T47D (cell line): ENCODE results near the gene CASP7.
A peak's percentile ranks its signal among the peaks of the same experiment; 100 is the strongest.

Source experiments
- DNase-seq, 2 experiments: peaks; one replicate each; pipeline versions ENCODE4 v3.0.0 to v3.0.0-alpha.2; 2011 to 2012; ENCODE audit warnings: low read depth in 1 of 2, low spot score in 1 of 2
- JUND ChIP-seq: IDR thresholded peaks from 2 replicates; pipeline ENCODE4 v1.6.1; 2012; ENCODE audit warnings: low read depth
- in situ Hi-C: cut with HindIII; loops from 2 replicates; pipeline ENCODE4 v1.10.0; 2016; ENCODE audit warnings: low sequenced_read_pairs, low pct_unique_long_range_greater_than_20kb

Gene CASP7

DNA sequence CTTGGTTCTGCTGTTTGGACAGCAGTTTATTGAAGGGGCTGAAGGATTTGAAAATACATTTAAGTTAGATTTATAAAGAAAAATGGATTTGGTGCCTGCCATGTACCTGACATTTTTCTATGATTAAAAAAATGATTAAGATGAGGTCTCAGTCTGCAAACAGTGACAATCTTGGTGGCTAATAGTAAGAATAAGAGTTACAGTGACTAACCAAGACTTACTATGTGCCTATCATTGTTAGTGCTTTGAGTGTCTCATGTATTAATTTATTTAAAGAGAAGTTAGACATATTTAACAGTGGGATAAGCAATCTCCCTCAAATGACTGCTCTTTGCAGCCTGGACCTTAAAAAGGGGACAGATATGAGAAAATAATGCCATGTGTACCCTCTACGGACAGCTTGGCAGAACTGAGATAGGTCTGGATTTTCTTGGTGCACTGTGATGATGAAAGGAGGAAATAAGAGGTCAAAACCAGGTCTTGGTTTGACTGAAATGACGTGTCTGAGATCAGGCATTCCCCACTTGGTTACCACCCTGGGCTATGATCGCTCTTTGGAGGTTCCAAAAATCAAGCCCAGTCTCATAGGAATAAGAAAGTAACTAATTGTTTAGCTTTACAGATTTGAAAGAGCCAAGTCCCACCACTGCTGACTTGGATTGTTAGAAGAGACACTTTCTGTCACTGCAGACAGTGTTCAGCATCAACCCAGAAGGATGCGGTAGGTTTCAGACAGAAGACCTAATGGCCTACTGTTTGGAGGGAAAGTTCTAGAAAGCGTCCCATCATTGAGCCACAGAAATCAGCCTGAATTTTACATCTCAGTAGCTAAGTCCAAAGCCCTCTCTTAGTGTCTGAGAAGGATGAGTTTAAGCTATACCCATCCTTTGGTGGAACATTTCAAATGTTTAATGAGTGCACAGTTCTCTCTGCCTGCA, 2.1 kb downstream of the CASP7 start:
- no peak for TF ChIP-seq JUND
- DNase-seq = no peak
- in situ Hi-C loops = no loop called here

DNA sequence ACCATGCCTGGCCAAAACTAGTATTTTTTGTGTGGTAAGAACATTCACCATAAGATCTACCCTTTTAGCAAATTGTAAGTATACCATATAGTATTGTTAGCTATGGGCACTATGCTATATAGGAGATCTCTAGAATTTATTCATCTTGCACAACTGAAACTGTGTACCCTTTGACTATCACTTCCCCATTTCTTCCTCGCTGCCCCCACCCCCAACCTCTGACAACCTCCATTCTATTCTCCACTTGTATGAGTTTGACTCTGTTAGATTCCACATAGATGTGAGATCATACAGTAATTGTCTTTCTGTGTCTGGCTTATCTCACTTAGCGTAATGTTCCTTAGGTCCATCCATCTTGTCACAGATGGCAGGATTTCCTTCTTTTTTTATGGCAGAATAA, 3.6 kb downstream of the CASP7 start:
- DNase-seq = no peak
- no peak for TF ChIP-seq JUND
- in situ Hi-C loops = no loop called here

DNA sequence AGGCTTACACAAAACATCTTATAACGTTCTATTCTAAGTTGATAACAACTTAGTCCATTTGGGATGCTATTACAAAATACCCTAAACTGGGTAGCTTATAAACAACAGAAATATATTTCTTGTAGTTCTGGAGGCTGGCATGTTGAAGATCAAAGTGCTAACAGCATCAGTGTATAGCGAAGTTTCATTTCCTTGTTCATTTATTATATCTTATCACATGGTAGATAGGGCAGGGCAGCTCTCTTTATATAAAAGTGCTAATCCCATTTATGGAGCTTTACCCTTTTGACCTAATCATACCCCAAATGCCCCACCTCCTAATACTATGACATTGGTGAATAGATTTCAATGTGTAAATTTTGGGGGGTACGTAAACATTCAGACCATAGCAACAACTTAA, 6.3 kb downstream of the CASP7 start:
- TF ChIP-seq JUND = no peak
- in situ Hi-C loops = no loop called here
- DNase-seq = no peak

DNA sequence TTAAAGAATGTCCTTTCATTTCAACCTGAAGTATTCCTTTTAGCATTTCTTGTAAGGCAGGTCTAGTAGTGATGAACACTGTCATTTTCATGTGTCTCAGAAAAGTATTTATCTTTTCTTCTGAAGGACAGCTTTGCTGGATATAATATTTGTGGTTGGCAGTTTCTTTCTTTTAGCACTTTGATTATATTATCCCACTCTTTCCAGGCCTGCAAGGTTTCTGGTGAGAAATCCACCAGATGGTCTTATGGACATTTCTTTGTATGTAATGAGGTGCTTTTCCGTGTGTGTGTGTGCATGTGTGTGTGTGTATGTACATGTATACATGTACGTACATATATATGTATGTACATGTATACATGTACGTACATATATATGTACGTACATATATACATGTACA, 7.3 kb downstream of the CASP7 start:
- TF ChIP-seq JUND = no peak
- in situ Hi-C loops = no loop called here
- no peak for DNase-seq

DNA sequence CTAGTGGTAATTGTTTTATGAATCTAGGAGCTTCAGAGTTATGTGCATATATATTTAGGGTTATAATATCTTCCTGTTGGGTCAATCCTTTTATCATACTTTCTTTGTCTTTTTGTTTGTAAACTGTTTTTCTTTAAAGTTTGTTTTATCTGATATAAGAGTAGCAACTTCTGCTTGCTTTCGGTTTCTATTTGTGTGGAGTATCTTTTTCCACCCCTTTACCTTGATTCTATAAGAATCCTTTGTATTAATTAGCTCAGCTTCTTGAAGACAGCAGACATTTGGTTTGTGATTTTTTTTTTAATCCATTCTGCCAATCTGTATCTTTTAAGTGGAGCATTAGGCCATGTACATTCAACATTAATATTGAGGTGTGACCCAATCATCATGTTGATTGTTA, 9.3 kb downstream of the CASP7 start:
- no peak for TF ChIP-seq JUND
- no peak for DNase-seq
- in situ Hi-C loops = no loop called here

DNA sequence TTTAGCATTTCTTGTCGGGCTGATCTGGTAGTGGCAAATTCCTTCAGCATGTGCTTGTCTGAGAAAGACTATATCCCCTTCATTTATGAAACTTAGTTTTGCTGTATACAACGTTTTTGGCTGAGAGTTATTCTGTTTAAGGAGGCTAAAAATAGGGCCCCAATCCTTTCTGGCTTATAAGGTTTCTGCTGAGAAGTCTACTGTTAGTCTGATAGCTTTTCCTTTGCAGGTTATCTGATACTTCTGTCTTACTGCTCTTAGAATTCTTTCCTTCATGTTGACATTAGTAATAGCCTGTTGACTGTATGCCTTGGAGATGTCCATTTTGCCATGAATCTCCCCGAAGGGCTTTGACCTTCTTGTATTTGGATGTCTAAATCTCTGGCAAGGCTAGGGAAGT, 9.9 kb downstream of the CASP7 start:
- no peak for DNase-seq
- TF ChIP-seq JUND = no peak

DNA sequence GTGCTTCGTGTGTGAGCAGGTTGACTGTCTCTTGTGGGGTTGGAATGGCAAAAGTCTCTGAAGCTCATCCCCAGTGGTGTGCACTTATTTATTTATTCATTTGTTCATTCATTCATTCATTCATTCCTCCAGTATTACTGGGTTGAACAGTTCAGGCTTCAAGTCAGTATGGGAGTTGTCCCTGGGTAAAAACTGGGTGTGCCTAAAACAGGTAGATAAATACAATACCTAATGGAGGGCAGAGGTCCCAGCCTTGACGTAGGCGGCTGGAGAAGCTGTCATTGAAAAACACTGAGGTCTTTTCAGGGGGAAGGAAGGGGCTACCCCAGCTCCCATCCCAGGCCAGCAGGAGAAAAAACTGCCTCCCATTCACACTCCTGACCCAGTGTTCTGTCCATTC, 11.0 kb downstream of the CASP7 start:
- no peak for TF ChIP-seq JUND
- no peak for DNase-seq
- in situ Hi-C loops = no loop called here

More for the DNA sequence above, 9.9 kb downstream of the CASP7 start:
- in situ Hi-C loops = no loop called here

DNA sequence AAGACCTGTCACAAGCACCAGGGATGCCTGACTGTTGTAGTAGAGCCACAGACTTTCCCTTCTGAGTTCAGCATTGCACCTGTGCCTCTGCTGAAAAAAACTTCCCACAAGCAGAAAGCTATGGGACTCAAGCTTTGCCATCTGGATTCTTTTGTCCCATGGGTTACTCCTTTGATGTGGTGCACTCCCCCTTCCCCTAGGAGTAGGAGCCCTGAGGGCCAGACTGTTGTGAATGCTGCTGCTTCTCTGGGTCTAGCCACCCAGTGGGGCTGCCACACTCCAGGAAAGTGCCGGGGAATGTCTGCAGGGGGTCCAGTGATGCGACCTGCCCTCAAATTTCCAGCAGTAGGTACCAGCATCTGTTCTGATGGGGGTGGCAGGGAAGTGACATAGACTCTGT, 11.7 kb downstream of the CASP7 start:
- in situ Hi-C loops = no loop called here
- no peak for DNase-seq
- TF ChIP-seq JUND = no peak

DNA sequence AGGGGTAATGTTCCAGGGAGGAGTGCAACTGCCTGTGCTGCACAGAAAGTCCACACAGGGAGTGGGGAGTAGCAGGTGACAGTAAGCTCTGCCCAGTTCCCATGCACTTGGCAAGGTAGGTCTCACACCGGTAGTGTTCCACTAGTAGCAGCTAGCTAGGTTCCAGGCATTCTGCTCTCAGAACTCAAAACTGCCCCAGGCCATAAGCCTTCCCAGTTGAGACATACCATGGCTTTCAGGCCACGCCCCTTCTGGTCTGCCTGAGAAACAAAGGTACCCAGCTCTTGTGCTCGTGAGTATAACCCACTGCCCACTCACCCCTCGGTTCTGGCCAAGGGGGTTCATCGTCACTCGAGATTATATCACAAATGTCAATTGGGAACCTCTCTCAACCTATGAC, 12.6 kb downstream of the CASP7 start:
- TF ChIP-seq JUND = no peak
- DNase-seq = peak in 1 of 2 experiments; percentile 39
- in situ Hi-C loops = no loop called here

DNA sequence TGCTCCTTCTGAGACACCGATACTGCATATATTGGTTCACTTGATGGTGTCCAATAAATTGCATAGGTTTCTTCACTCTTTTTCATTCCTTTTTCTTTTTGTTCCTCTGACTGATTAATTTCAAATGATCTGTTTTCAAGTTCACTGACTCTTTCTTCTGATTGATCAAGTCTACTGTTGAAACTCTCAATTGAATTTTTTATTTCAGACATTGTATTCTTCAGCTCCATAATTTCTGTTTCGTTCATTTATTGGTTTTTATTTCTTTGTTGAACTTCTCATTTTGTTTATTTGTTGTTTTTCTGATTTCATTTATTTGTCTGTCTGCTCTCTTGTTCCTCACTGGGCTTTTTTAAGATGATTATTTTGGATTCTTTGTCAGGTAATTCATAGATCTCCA, 13.6 kb downstream of the CASP7 start:
- no peak for DNase-seq
- TF ChIP-seq JUND = no peak
- in situ Hi-C loops = no loop called here

DNA sequence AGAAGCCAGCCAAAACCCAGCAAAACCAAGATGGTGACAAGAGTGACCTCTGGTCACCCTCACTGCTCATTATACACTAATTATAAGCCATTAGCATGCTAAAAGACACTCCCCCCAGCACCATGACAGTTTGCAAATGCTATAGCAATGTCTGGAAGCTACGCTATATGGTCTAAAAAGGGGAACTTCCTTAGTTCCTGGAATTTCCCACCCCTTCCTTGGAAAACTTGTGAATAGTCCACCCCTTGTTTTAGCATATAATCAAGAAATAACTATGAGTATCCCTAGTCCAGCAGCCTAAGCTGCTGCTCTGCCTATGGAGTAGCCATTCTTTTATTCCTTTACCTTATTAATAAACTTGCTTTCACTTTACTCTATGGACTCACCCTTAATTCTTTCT, 16.0 kb downstream of the CASP7 start:
- no peak for TF ChIP-seq JUND
- in situ Hi-C loops = no loop called here

DNA sequence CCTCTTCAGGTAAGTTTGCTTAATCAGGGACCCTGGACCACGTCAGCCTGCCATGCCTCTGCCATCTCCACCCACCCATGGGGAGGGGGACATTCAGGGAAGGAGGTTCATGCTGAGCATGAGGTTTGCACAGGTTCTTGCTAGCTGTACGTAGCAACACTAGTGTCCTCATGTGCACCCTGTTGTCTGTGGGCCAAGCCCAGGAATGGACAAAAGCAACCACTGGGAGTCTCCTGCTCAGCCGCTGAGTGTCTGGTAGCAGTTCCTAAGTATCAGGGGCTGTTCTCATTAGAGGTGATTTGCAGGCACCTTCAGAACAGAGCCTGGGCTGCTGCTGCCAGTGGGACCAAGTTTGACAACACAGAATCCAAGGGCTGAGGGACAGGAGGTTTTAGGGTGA, 17.9 kb downstream of the CASP7 start:
- in situ Hi-C loops = no loop called here
- DNase-seq = no peak
- TF ChIP-seq JUND = no peak

More for the DNA sequence above, 16.0 kb downstream of the CASP7 start:
- no peak for DNase-seq

DNA sequence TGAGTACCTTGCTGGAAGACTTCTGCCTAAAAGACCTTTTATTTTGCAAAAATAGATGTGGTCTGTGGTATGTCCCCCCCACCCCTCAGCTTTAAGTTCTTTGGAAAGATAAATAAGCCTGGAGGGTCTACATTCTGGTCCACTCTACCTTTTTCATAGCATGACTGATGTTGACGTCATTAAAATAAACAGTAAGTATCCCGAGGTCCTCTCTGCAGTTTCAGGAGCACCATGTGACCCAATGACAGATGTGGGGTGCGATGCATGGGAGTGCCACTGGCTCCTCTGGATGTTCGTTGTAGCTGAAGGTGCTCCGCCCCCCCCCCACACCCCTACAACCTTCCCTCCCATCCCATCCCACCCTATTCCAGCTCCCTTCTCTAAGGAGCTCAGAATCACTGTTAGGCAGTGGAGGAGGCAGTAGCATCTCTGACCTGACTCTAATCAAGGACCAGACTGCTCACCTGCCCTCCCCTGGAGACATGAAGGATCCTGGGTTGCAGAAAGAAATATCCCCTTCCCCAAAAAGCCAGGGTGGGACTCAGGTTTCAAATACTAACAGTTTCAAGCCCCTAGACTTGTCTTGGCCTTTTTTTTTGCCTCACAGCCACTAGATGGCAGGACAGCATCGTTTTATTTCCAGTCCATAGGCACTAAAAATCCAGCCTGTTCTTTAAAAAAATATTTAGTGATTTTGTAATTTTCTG, 25.1 kb downstream of the CASP7 start:
- in situ Hi-C loops = no loop called here
- no peak for TF ChIP-seq JUND
- peak in 1 of 2 experiments; percentile 45 for DNase-seq
